Activated B cell treated with CpG ODN at 0.5 μM for 24 hours (primary cell): ENCODE measurements around the gene AGBL4. TPM values are rescaled to one million over a fixed set of nuclear protein-coding genes. Genes with fewer than 3 reads are reported as not detected.

Source experiments
- ATAC-seq: fragments of 200-7000 bp; cut with Tn5 transposase; one replicate; pipeline ENCODE4 v1.10.0; 2021; ENCODE audit warnings: low read depth, mild to moderate bottlenecking, moderate library complexity
- CTCF ChIA-PET: fragments of 350-600 bp; sonication (Branson Sonifier 250); formaldehyde crosslinking; loops from one replicate; lab custom pipeline; 2021; ENCODE audit warnings: antibody characterized with exemption; lab: Charles Lee
- POLR2A ChIA-PET: fragments of 350-600 bp; sonication (Branson Sonifier 250); formaldehyde crosslinking; loops from one replicate; lab custom pipeline; 2021; ENCODE audit warnings: antibody characterized with exemption; lab: Charles Lee
- DNase-seq: peaks from one replicate; pipeline ENCODE4 v3.0.0; 2022
- H3K27ac Mint-ChIP-seq: one replicate; pipeline ENCODE4 v1.8.0; 2020; ENCODE audit warnings: mixed read lengths
- H3K27me3 Mint-ChIP-seq: one replicate; pipeline ENCODE4 v1.8.0; 2021; ENCODE audit warnings: mixed read lengths
- H3K36me3 Mint-ChIP-seq: one replicate; pipeline ENCODE4 v1.8.0; 2021; ENCODE audit warnings: low read depth, mixed read lengths
- H3K4me1 Mint-ChIP-seq: one replicate; pipeline ENCODE4 v1.8.0; 2021; ENCODE audit warnings: mixed read lengths
- H3K4me3 Mint-ChIP-seq: one replicate; pipeline ENCODE4 v1.8.0; 2020; ENCODE audit warnings: mild to moderate bottlenecking, mixed read lengths
- H3K9me3 Mint-ChIP-seq: one replicate; pipeline ENCODE4 v1.8.0; 2020; ENCODE audit warnings: mixed read lengths
- CTCF ChIP-seq: fragments of 200-600 bp; IDR thresholded peaks from one replicate; pipeline ENCODE4 v1.8.0; 2022; ENCODE audit warnings: antibody characterized with exemption, mild to moderate bottlenecking
- intact Hi-C: fragments of 100-400 bp; cut with micrococcal nuclease; formaldehyde crosslinking; loops from one replicate; pipeline ENCODE4 v1.15.1; 2024
- total RNA-seq: library from RNA; stranded (reverse); gene quantifications from 2 replicates; pipeline ENCODE4 v1.2.3, GENCODE V29; 2022

The AGBL4 gene
- total RNA-seq, 1 donor from 2014 or later: 0.24 TPM

- H3K4me3 Mint-ChIP-seq: no peak overlapping the region
- intact Hi-C loops: loop anchor here (5.0 kb wide), 3 partner anchors 122 to 588 kb away; no protein-coding TSS in a partner anchor
- no peak overlapping the region for H3K27ac Mint-ChIP-seq
- POLR2A ChIA-PET: interaction anchor here (0.6 kb wide), 1 partner anchor 256 kb away, joined by 5 read pairs; no protein-coding TSS in a partner anchor
- ATAC-seq (no peak), DNase-seq (no peak)
- CTCF ChIA-PET: interaction anchor here (1.6 to 1.7 kb wide), 3 partner anchors 18 to 123 kb away, joined by 3 to 8 read pairs (median 6); no protein-coding TSS in a partner anchor
- TF ChIP-seq CTCF: no peak
- H3K27me3 Mint-ChIP-seq: peaks cover 7% of the 10 kb centered on the region
- no peaks in the 10 kb centered on the region for H3K36me3 Mint-ChIP-seq
- no peaks in the 10 kb centered on the region for H3K4me1 Mint-ChIP-seq
- no peaks in the 10 kb centered on the region for H3K9me3 Mint-ChIP-seq
These were observed 1328.6 kb downstream of the AGBL4 start for GRCh38 chr1:48695161-48695560.

GRCh38 chr1:48693674-48694320, 1330.0 kb downstream of the AGBL4 start:
- Mint-ChIP-seq H3K36me3 (no peaks in the 10 kb centered on the region), H3K27me3 (peaks cover 7% of the 10 kb centered on the region), H3K9me3 (no peaks in the 10 kb centered on the region), H3K4me3 (no peak overlapping the region), H3K27ac (no peak overlapping the region), H3K4me1 (no peaks in the 10 kb centered on the region)
- ATAC-seq: no peak
- no peak for DNase-seq
- TF ChIP-seq CTCF: no peak
- ChIA-PET POLR2A (no interaction called here), CTCF (interaction anchor here (1.7 kb wide), 1 partner anchor 16 kb away, joined by 8 read pairs; no protein-coding TSS in a partner anchor)
- intact Hi-C loops: no loop called here

- Mint-ChIP-seq H3K27me3 (peaks cover 7% of the 10 kb centered on the region), H3K9me3 (no peaks in the 10 kb centered on the region), H3K27ac (no peak overlapping the region), H3K4me3 (no peak overlapping the region), H3K4me1 (no peaks in the 10 kb centered on the region), H3K36me3 (no peaks in the 10 kb centered on the region)
- intact Hi-C loops: no loop called here
- no peak for TF ChIP-seq CTCF
- DNase-seq (no peak), ATAC-seq (no peak)
- POLR2A ChIA-PET: no interaction called here
- CTCF ChIA-PET: interaction anchor here (0.8 to 1.0 kb wide), 2 partner anchors 16 to 17 kb away, joined by 3 read pairs; no protein-coding TSS in a partner anchor
These were observed 1330.6 kb downstream of the AGBL4 start for GRCh38 chr1:48693180-48693579.

- DNase-seq: no peak
- Mint-ChIP-seq H3K9me3 (no peaks in the 10 kb centered on the region), H3K36me3 (no peaks in the 10 kb centered on the region), H3K4me1 (no peaks in the 10 kb centered on the region), H3K4me3 (no peak overlapping the region), H3K27ac (no peak overlapping the region), H3K27me3 (peaks cover 7% of the 10 kb centered on the region)
- ATAC-seq: no peak
- intact Hi-C loops: no loop called here
- CTCF ChIA-PET: interaction anchor here (0.6 to 1.0 kb wide), 3 partner anchors 15 to 18 kb away, joined by 3 read pairs; no protein-coding TSS in a partner anchor
- POLR2A ChIA-PET: no interaction called here
- TF ChIP-seq CTCF: no peak
These were observed 1331.5 kb downstream of the AGBL4 start for GRCh38 chr1:48692235-48692634.

GRCh38 chr1:48691429-48692001, 1332.2 kb downstream of the AGBL4 start:
- Mint-ChIP-seq H3K36me3 (no peaks in the 10 kb centered on the region), H3K4me3 (no peak overlapping the region), H3K27me3 (peaks cover 7% of the 10 kb centered on the region), H3K4me1 (no peaks in the 10 kb centered on the region), H3K9me3 (no peaks in the 10 kb centered on the region), H3K27ac (no peak overlapping the region)
- DNase-seq: no peak
- intact Hi-C loops: no loop called here
- no peak for TF ChIP-seq CTCF
- POLR2A ChIA-PET: no interaction called here
- ATAC-seq: no peak
- CTCF ChIA-PET: no interaction called here
